ENCODE measurements around the gene TAF15. TPM values are rescaled to one million over a fixed set of nuclear protein-coding genes. Genes with fewer than 3 reads are reported as not detected.

The TAF15 gene
- total and polyA plus RNA-seq, 2 of the 4 experiments (the other 2 are of a cell fraction): 46.8 to 98.0 TPM

DNA sequence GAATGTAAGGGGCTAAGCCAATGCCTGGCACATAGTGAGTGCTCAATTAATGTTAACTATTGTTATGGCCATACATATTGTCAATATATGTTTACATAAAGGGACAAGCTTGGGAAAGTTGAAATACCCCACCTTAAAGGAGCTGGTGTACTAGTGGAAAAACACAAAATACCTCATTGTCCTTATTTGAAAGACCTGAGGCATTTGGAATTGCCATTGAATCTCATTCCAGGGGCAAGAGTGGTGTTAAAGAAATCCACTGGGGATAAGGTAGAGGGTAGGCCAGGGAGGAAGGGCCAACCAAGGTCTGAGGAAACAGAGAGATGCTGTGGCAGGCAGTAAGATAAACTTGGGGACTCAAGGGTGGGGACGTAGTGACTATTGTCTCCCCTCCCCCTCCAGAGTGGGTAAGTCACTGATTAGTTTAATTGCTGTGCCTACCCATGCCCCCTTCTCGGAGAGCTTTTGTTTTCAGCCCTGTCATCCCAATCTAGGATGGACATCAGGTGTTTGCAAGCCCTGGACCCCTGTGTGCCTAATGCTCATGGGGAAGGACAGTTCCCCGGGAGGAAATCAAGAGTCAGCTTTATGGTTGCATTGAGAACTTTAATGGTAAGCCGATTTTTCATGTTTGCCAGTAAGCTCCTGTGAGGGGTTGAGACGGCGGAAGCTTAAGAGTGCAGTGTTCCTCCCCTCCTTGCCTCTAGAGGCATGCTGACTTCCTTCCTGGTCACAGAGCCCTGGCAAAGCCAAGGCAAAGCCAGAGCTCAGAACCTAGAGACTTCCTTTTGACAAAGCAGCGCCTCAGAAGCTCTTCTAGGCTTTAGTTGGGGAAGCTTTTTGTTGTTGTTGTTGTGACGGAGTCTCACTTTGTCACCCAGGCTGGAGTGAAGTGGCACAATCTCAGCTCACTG is 61.9 kb downstream of the TAF15 start (continued):
- no peak for TF ChIP-seq MAZ (IDR thresholded peaks at IDR 0.05; ENCODE audit: borderline replicate concordance, low read depth, low read length)

DNA sequence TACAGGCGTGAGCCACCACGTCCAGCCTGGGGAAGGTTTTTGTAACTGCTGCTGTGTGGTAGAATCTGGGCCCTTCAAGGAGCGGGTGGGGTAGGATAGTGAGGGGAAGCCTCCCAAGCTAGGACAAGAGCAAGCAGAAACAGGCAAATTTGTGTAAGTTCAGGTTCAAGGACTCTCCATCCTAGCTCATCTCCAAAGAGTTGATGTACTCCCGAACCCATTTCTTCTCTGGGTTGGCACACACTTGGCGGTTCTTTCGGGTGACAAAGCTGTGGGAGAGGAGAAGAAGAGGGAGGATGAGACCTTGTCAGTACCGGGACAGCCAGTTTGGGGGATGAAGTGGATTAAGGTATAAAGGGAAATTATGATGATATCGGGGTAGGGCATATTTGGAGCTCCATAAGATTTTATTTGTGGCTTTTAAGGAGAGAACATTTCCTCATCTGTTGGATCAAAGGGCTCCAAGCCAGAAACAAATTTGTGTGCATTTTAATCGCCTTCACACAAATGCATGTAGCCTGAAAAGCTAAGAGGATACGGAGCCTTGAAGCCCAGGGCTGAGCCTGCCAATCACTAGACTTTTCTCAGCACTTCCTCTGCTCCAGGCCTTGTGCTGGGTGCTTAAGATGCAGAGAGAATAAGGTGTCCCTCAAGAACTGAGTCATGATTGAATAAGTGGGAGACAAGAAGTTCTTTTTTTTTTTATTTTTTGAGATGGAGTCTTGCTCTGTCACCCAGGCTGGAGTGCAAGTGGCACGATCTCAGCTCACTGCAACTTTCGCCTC is 63.1 kb downstream of the TAF15 start:
- no peak overlapping the region for H2BK15ac ChIP-seq (ENCODE audit: low read depth, low read length)
- no peak overlapping the region for H3K4me2 ChIP-seq (ENCODE audit: low read depth, low read length)
- POLR2A ChIA-PET (ENCODE audit: unreplicated experiment): no interaction called here
- H3K4ac ChIP-seq (ENCODE audit: low read depth, low read length): no peak overlapping the region
- H3K4me1 ChIP-seq (ENCODE audit: control insufficient read depth, insufficient read depth, low read length): no peaks in the 10 kb centered on the region
- CTCF ChIA-PET: no interaction called here
- BruUV-seq (replicated peaks): no TSS peak
- dilution Hi-C loops (cut with HindIII; ENCODE audit: low sequenced_read_pairs, unreplicated experiment) (no loop called here), in situ Hi-C loops (cut with MboI; ENCODE audit: low sequenced_read_pairs) (no loop called here), intact Hi-C loops (cut with micrococcal nuclease) (no loop called here)
- H3K56ac ChIP-seq (ENCODE audit: extremely low read depth, insufficient read depth, low read length): no peak overlapping the region
- DNase-seq (no peak), ATAC-seq (ENCODE audit: low read depth) (no peak)
- H3K9me3 ChIP-seq (ENCODE audit: control insufficient read depth, insufficient read depth, low read length): no peaks in the 10 kb centered on the region
- H3K9ac ChIP-seq (ENCODE audit: low read depth, low read length): no peak overlapping the region
- H2BK5ac ChIP-seq (ENCODE audit: low read depth, low read length, poor library complexity, severe bottlenecking): no peak overlapping the region
- no peak overlapping the region for H2AK9ac ChIP-seq (replicated peaks; ENCODE audit: low read depth, low read length, poor library complexity)
- H3K27ac ChIP-seq (ENCODE audit: insufficient read depth, low read length): no peak overlapping the region
- no peak overlapping the region for H4K5ac ChIP-seq (ENCODE audit: low read depth, low read length)
- peaks cover 3% of the 10 kb centered on the region; the same call in 1 of the 2 replicates for H3K27me3 ChIP-seq (ENCODE audit: control insufficient read depth, insufficient read depth, low read length)
- no peak overlapping the region for H4K8ac ChIP-seq (ENCODE audit: low read depth in 2 of 2, low read length in 2 of 2)
- H3K18ac ChIP-seq (ENCODE audit: low read depth, low read length): no peak overlapping the region
- H4K20me1 ChIP-seq (ENCODE audit: insufficient read depth, low read length): no peaks in the 10 kb centered on the region
- no peak overlapping the region for H2AK5ac ChIP-seq (ENCODE audit: low read depth, low read length)
- no peak overlapping the region for H3K23ac ChIP-seq (ENCODE audit: low read depth, low read length)
- no peak overlapping the region for H2BK20ac ChIP-seq (ENCODE audit: low read depth, low read length)
- H3K14ac ChIP-seq (replicated peaks; ENCODE audit: low read depth, low read length): no peak overlapping the region
- no peaks in the 10 kb centered on the region for H3K9me1 ChIP-seq (ENCODE audit: insufficient read depth, low read length)
- H4K91ac ChIP-seq (ENCODE audit: insufficient read depth, low read depth, low read length): no peak overlapping the region
- H3K79me1 ChIP-seq (ENCODE audit: low read depth in 1 of 2, low read length in 2 of 2): no peaks in the 10 kb centered on the region
- H3K36me3 ChIP-seq (ENCODE audit: control insufficient read depth, insufficient read depth, low read length): no peaks in the 10 kb centered on the region
- no peak overlapping the region for H2AFZ ChIP-seq (replicated peaks; ENCODE audit: low read length, poor library complexity)
- H3K4me3 ChIP-seq (ENCODE audit: insufficient read depth, low read depth, low read length): no peak overlapping the region
- WGBS, 2 experiments (ENCODE audit: extremely low coverage in 2 of 2, insufficient read length in 1 of 2): 94% methylated on average over 4 of the region's 12 CpGs; no CpG with 5 or more reads in 1 of the 2 experiments
- H2BK120ac ChIP-seq (ENCODE audit: low read depth, low read length): no peak overlapping the region
- no peak for TF ChIP-seq MAZ (IDR thresholded peaks at IDR 0.05; ENCODE audit: borderline replicate concordance, low read depth, low read length)
- TF ChIP-seq SMC3 (IDR thresholded peaks at IDR 0.05; ENCODE audit: low read depth, low read length): no peak
- no peak for TF ChIP-seq CHD1 (IDR thresholded peaks at IDR 0.05; ENCODE audit: low read depth, low read length)
- TF ChIP-seq CEBPB (IDR thresholded peaks at IDR 0.05; ENCODE audit: low read depth, low read length): no peak
- TF ChIP-seq, protein P1, sequence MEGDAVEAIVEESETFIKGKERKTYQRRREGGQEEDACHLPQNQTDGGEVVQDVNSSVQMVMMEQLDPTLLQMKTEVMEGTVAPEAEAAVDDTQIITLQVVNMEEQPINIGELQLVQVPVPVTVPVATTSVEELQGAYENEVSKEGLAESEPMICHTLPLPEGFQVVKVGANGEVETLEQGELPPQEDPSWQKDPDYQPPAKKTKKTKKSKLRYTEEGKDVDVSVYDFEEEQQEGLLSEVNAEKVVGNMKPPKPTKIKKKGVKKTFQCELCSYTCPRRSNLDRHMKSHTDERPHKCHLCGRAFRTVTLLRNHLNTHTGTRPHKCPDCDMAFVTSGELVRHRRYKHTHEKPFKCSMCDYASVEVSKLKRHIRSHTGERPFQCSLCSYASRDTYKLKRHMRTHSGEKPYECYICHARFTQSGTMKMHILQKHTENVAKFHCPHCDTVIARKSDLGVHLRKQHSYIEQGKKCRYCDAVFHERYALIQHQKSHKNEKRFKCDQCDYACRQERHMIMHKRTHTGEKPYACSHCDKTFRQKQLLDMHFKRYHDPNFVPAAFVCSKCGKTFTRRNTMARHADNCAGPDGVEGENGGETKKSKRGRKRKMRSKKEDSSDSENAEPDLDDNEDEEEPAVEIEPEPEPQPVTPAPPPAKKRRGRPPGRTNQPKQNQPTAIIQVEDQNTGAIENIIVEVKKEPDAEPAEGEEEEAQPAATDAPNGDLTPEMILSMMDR (conservative IDR thresholded peaks at IDR 0.05; ENCODE audit: low read depth, low read length): no peak
- no peak for TF ChIP-seq RAD21 (IDR thresholded peaks at IDR 0.05; ENCODE audit: low read length)
- no peak for TF ChIP-seq RFX5 (IDR thresholded peaks at IDR 0.05; ENCODE audit: low read depth, low read length)
- no peak for TF ChIP-seq RCOR1 (IDR thresholded peaks at IDR 0.05; ENCODE audit: insufficient replicate concordance, low read length)
- no peak for TF ChIP-seq POLR2A (IDR thresholded peaks at IDR 0.05; ENCODE audit: low read depth, low read length)
- TF ChIP-seq FOS (IDR thresholded peaks at IDR 0.05; ENCODE audit: low read depth, low read length): no peak
- TF ChIP-seq MXI1 (IDR thresholded peaks at IDR 0.05; ENCODE audit: borderline replicate concordance, low read depth, low read length): no peak
- TF ChIP-seq NFE2L2 (IDR thresholded peaks at IDR 0.05; ENCODE audit: low read depth, low read length): no peak
- TF ChIP-seq, protein P2, sequence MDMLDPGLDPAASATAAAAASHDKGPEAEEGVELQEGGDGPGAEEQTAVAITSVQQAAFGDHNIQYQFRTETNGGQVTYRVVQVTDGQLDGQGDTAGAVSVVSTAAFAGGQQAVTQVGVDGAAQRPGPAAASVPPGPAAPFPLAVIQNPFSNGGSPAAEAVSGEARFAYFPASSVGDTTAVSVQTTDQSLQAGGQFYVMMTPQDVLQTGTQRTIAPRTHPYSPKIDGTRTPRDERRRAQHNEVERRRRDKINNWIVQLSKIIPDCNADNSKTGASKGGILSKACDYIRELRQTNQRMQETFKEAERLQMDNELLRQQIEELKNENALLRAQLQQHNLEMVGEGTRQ (IDR thresholded peaks at IDR 0.05; ENCODE audit: low read depth, low read length): no peak

Data from IMR-90 (cell line).